ENCODE results near the gene BRD3OS. TPM values are rescaled to one million over a fixed set of nuclear protein-coding genes. Genes with fewer than 3 reads are reported as not detected.

Gene BRD3OS
- total and polyA plus RNA-seq, 2 of the 13 experiments (the other 11 are each of a cell fraction or from before 2014, with no cell fraction given) = 4.9 to 5.7 TPM

DNA sequence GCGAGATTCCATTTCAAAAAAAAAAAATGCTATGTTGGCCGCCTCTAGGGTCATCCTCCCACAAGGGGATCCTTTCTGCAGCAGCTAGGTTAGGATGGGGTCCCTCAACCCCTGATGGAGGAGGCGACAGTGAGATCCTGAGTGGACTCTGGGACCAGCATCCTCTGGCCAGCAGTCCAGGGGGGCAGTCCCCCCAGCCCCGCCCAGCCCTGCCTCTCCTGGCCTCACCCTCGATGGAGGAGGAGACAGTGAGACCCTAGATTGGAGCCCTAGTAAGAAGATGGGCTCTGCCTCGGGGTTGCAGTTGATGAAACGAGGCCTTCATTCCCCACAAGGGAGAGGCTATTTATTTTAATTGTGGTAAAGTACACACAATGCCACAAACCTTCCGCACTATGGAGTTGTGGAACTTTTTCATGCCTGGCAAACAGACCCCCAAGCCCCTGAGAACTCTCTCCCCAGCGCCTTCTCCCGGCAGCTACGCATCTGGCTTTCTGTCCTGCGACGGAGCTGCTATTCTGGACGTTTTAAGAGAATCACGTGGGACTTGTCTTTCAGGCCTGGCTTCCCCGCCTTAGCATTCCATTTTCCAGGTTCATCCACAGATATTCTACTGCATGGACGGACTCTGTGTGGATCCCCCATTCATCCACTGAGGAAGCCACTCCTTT is 49.0 kb upstream of the BRD3OS start:
- Histone ChIP-seq H4K20me1 (ENCODE audit: insufficient read depth, low read length) (peaks cover 17% of the 10 kb centered on the region; the same call in 1 of the 2 replicates), H3K4me1 (ENCODE audit: insufficient read depth, low read length) (peaks cover 99% of the 10 kb centered on the region), H3K4me3 (replicated peaks in 1 of 3; ENCODE audit: insufficient read depth in 1 of 3, low read depth in 2 of 3, low read length in 3 of 3) (no peak overlapping the region), H3K36me3 (replicated peaks in 1 of 2; ENCODE audit: control insufficient read depth in 1 of 2, insufficient read depth in 2 of 2, low read length in 2 of 2) (peaks cover 1 to 8% of the 10 kb centered on the region in 2 experiments; a peak in 2 of 5 replicates), H3K9me3 (ENCODE audit: low read length) (no peaks in the 10 kb centered on the region), H3K9ac (ENCODE audit: insufficient read depth, low read depth, low read length) (no peak overlapping the region), H3K4me2 (ENCODE audit: low read depth, low read length) (no peak overlapping the region), H3K79me2 (ENCODE audit: insufficient read depth, low read length) (peaks cover 96% of the 10 kb centered on the region), H3K27ac (ENCODE audit: extremely low read length, insufficient read depth, low read length) (no peak overlapping the region), H2AFZ (ENCODE audit: low read length) (no peak overlapping the region), H3K27me3 (ENCODE audit: control insufficient read depth in 1 of 2, insufficient read depth in 2 of 2, low read length in 2 of 2) (no peaks in the 10 kb centered on the region)
- TF ChIP-seq RXRA (CRISPR knock-in tag; IDR thresholded peaks at IDR 0.05) (no peak), SNRNP70 (IDR thresholded peaks at IDR 0.05; ENCODE audit: low read depth, low read length) (no peak), ZNF207 (IDR thresholded peaks at IDR 0.05; ENCODE audit: borderline replicate concordance) (no peak), ZSCAN21 (CRISPR knock-in tag; IDR thresholded peaks at IDR 0.05; ENCODE audit: borderline replicate concordance) (0 out of 2 replicates have a peak, but pooled peaks have one; percentile 2), POLR2A (IDR thresholded peaks at IDR 0.05; ENCODE audit: insufficient read depth in 1 of 2, low read depth in 2 of 2, low read length in 2 of 2) (no peak)
- TF ChIP-seq, protein P1, sequence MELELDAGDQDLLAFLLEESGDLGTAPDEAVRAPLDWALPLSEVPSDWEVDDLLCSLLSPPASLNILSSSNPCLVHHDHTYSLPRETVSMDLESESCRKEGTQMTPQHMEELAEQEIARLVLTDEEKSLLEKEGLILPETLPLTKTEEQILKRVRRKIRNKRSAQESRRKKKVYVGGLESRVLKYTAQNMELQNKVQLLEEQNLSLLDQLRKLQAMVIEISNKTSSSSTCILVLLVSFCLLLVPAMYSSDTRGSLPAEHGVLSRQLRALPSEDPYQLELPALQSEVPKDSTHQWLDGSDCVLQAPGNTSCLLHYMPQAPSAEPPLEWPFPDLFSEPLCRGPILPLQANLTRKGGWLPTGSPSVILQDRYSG (CRISPR knock-in tag; IDR thresholded peaks at IDR 0.05) = no peak
- FAIRE-seq (no peak), DNase-seq (ENCODE audit: low spot score) (no peak), ATAC-seq (no peak)
- CTCF ChIA-PET (ENCODE audit: low intra/inter-chr PET ratio, low total read pairs) = no interaction called here
- 94% methylated on average over 17 of the region's 17 CpGs for WGBS (ENCODE audit: low lambda C conversion rate)
- in situ Hi-C loops (cut with HindIII; ENCODE audit: extremely low pct_ligation_motif_present, low pct_unique_long_range_greater_than_20kb) (no loop called here), intact Hi-C loops (cut with micrococcal nuclease; ENCODE audit: unreplicated experiment) (loop anchor here (5.0 kb wide), 1 partner anchor 54 kb away; no protein-coding TSS in a partner anchor)
- no TSS peak for BruUV-seq (replicated peaks)
- POLR2A ChIA-PET = interaction anchor here (1.9 kb wide), 1 partner anchor 84 kb away, joined by 5 read pairs; no protein-coding TSS in a partner anchor

DNA sequence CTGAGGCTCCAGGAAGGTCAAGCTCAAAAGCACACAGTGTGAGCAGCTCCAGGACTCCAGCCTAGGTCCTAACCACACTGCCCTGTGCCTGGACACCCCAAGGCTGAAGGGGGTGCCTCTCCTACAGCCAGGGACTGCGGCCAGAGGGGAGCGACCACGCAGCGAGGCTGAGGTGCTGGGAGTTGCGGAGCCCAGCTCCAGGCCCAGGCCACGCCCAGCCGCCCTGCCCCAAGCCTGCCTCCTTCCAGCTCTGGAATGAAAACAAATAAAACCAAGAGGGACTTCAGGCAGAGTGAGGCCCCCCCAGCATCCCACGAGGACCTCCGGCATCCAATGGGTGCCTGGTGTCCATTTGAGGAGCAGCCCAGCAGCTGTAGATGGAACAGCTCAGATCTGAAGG is 48.4 kb upstream of the BRD3OS start:
- ChIA-PET POLR2A (interaction anchor here (1.9 kb wide), 1 partner anchor 84 kb away, joined by 5 read pairs; no protein-coding TSS in a partner anchor), CTCF (ENCODE audit: low intra/inter-chr PET ratio, low total read pairs) (no interaction called here)
- Histone ChIP-seq H2AFZ (ENCODE audit: low read length) (no peak overlapping the region), H3K4me3 (replicated peaks in 1 of 3; ENCODE audit: insufficient read depth in 1 of 3, low read depth in 2 of 3, low read length in 3 of 3) (no peak overlapping the region), H3K4me2 (ENCODE audit: low read depth, low read length) (0 out of 2 replicates have a peak overlapping the region, but pooled peaks have one; percentile 8), H3K9ac (ENCODE audit: insufficient read depth, low read depth, low read length) (no peak overlapping the region), H3K27me3 (ENCODE audit: control insufficient read depth in 1 of 2, insufficient read depth in 2 of 2, low read length in 2 of 2) (no peaks in the 10 kb centered on the region), H3K27ac (ENCODE audit: extremely low read length, insufficient read depth, low read length) (peak overlapping the region; percentile 92), H3K4me1 (ENCODE audit: insufficient read depth, low read length) (peaks cover 99% of the 10 kb centered on the region), H3K36me3 (replicated peaks in 1 of 2; ENCODE audit: control insufficient read depth in 1 of 2, insufficient read depth in 2 of 2, low read length in 2 of 2) (peaks cover 0 to 8% of the 10 kb centered on the region in 2 experiments; a peak in 1 of 5 replicates), H4K20me1 (ENCODE audit: insufficient read depth, low read length) (peaks cover 14% of the 10 kb centered on the region; the same call in 1 of the 2 replicates), H3K79me2 (ENCODE audit: insufficient read depth, low read length) (peaks cover 96% of the 10 kb centered on the region), H3K9me3 (ENCODE audit: low read length) (no peaks in the 10 kb centered on the region)
- in situ Hi-C loops (cut with HindIII; ENCODE audit: extremely low pct_ligation_motif_present, low pct_unique_long_range_greater_than_20kb) (no loop called here), intact Hi-C loops (cut with micrococcal nuclease; ENCODE audit: unreplicated experiment) (loop anchor here (5.0 kb wide), 1 partner anchor 55 kb away; no protein-coding TSS in a partner anchor)
- 56% methylated on average over 2 of the region's 9 CpGs for WGBS (ENCODE audit: low lambda C conversion rate)
- no peak for ATAC-seq
- no TSS peak for BruUV-seq (replicated peaks)
- no peak for DNase-seq (ENCODE audit: low spot score)
- no peak for FAIRE-seq
- TF ChIP-seq GPN1 (CRISPR knock-in tag; IDR thresholded peaks at IDR 0.05; ENCODE audit: borderline replicate concordance) (no peak), MAZ (IDR thresholded peaks at IDR 0.05; ENCODE audit: borderline replicate concordance, low read depth, low read length) (no peak), MAZ (CRISPR knock-in tag; IDR thresholded peaks at IDR 0.05; ENCODE audit: low read depth) (no peak), ZNF329 (CRISPR knock-in tag; IDR thresholded peaks at IDR 0.05; ENCODE audit: low read depth) (no peak), SIN3B (IDR thresholded peaks at IDR 0.05; ENCODE audit: low read length) (no peak)
- TF ChIP-seq, protein P2, sequence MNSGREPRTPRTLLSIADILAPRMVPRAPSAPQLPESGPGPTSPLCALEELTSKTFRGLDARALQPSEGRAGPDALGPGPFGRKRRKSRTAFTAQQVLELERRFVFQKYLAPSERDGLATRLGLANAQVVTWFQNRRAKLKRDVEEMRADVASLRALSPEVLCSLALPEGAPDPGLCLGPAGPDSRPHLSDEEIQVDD (CRISPR knock-in tag; IDR thresholded peaks at IDR 0.05; ENCODE audit: borderline replicate concordance) = no peak
